Uterus (tissue), 2 donors: ENCODE data around the gene THSD4.

Source experiments
- CTCF ChIP-seq, 4 experiments: fragments of 200-600 bp in 2 of 4; fragments of 450-650 bp in 2 of 4; sonication (generic) in 2 of 4; IDR thresholded peaks; one replicate each; pipeline ENCODE4 v1.5.1; 2016 to 2019; ENCODE audit warnings: antibody characterized with exemption in 4 of 4, mild to moderate bottlenecking in 2 of 4, moderate library complexity in 1 of 4
- POLR2A ChIP-seq, 2 donors: fragments of 450-650 bp; IDR thresholded peaks; one replicate each; pipeline ENCODE4 v1.6.1; 2016; ENCODE audit warnings: antibody characterized with exemption in 2 of 2, mild to moderate bottlenecking in 1 of 2, moderate library complexity in 1 of 2

DNA sequence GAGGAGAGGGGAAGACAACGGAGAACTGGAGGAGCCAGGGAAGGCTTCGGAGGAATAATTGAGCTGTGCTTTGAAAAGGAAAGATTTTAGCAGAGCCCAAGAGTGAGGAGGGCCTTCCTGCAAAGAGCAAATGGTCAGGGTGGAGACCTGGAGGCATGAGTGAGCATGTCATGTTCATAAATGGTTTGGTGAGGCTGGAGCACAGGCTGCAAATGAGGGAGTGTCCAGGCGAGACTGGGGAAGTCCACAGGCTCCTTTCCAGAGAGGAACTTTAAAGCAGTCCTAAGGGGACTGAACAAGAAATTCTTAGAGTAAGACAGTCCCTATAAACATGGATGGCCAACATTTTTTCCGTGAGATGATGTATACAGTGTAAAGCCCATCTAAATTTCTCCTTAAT lies 108.8 kb downstream of the THSD4 start:
- TF ChIP-seq CTCF (IDR thresholded peaks at IDR 0.05) (no peak), POLR2A (IDR thresholded peaks at IDR 0.05) (no peak)
